ENCODE data around the gene DEGS2. TPM values are rescaled to one million over a fixed set of nuclear protein-coding genes. Genes with fewer than 3 reads are reported as not detected.

Gene DEGS2
- total and polyA plus RNA-seq, 2 of the 13 experiments (the other 11 are each of a cell fraction or from before 2014, with no cell fraction given), result 0.09 TPM

GRCh38 chr14:100107236-100107635 is 52.2 kb downstream of the DEGS2 start:
- intact Hi-C loops (cut with micrococcal nuclease; ENCODE audit: unreplicated experiment), result no loop called here
- in situ Hi-C loops (cut with HindIII; ENCODE audit: extremely low pct_ligation_motif_present, low pct_unique_long_range_greater_than_20kb), result loop anchor here (10.0 kb wide), 1 partner anchor 122 kb away; no protein-coding TSS in a partner anchor
- Histone ChIP-seq H3K4me1 (ENCODE audit: insufficient read depth, low read length) (no peaks in the 10 kb centered on the region), H3K27me3 (ENCODE audit: control insufficient read depth in 1 of 2, insufficient read depth in 2 of 2, low read length in 2 of 2) (no peaks in the 10 kb centered on the region), H3K27ac (ENCODE audit: extremely low read length, insufficient read depth, low read length) (no peak overlapping the region), H3K9me3 (ENCODE audit: low read length) (no peaks in the 10 kb centered on the region), H3K36me3 (replicated peaks in 1 of 2; ENCODE audit: control insufficient read depth in 1 of 2, insufficient read depth in 2 of 2, low read length in 2 of 2) (peaks cover 2 to 5% of the 10 kb centered on the region in 2 experiments; a peak in 3 of 5 replicates), H3K4me3 (replicated peaks in 1 of 3; ENCODE audit: insufficient read depth in 1 of 3, low read depth in 2 of 3, low read length in 3 of 3) (no peak overlapping the region), H2AFZ (ENCODE audit: low read length) (no peak overlapping the region), H3K4me2 (ENCODE audit: low read depth, low read length) (no peak overlapping the region), H3K79me2 (ENCODE audit: insufficient read depth, low read length) (no peaks in the 10 kb centered on the region), H3K9ac (ENCODE audit: insufficient read depth, low read depth, low read length) (no peak overlapping the region), H4K20me1 (ENCODE audit: insufficient read depth, low read length) (no peaks in the 10 kb centered on the region)
- TF ChIP-seq ATF3 (CRISPR knock-in tag; IDR thresholded peaks at IDR 0.05), result no peak
- no peak for TF ChIP-seq KMT2B (CRISPR knock-in tag; IDR thresholded peaks at IDR 0.05)
- TF ChIP-seq TGIF2 (CRISPR knock-in tag; IDR thresholded peaks at IDR 0.05), result no peak
- TF ChIP-seq HDAC1 (CRISPR knock-in tag; IDR thresholded peaks at IDR 0.05), result no peak
- no peak for TF ChIP-seq ZC3H13 (CRISPR knock-in tag; IDR thresholded peaks at IDR 0.05)
- TF ChIP-seq ZNF318 (CRISPR knock-in tag; IDR thresholded peaks at IDR 0.05), result no peak
- no peak for TF ChIP-seq MIXL1 (CRISPR knock-in tag; IDR thresholded peaks at IDR 0.05)
- TF ChIP-seq PPARG (CRISPR knock-in tag; conservative IDR thresholded peaks at IDR 0.05), result no peak
- TF ChIP-seq HOXA3 (CRISPR knock-in tag; IDR thresholded peaks at IDR 0.05), result no peak
- no peak for TF ChIP-seq ATF7-NPFF (CRISPR knock-in tag; IDR thresholded peaks at IDR 0.05; ENCODE audit: low read depth)
- TF ChIP-seq ZNF337 (CRISPR knock-in tag; IDR thresholded peaks at IDR 0.05; ENCODE audit: borderline replicate concordance, low read depth), result no peak
- TF ChIP-seq ZNF703 (CRISPR knock-in tag; IDR thresholded peaks at IDR 0.05; ENCODE audit: borderline replicate concordance), result no peak
- no peak for TF ChIP-seq ZNF512 (CRISPR knock-in tag; IDR thresholded peaks at IDR 0.05)
- no peak for TF ChIP-seq ZBTB34 (CRISPR knock-in tag; IDR thresholded peaks at IDR 0.05)
- ChIA-PET POLR2A (no interaction called here), CTCF (ENCODE audit: low intra/inter-chr PET ratio, low total read pairs) (interaction anchor here (1.5 to 2.3 kb wide), 2 partner anchors 86 to 124 kb away, joined by 8 to 41 read pairs; no protein-coding TSS in a partner anchor)
- WGBS (ENCODE audit: low lambda C conversion rate), result 94% methylated on average over 5 of the region's 5 CpGs
- FAIRE-seq, result no peak
- ATAC-seq, result no peak
- DNase-seq (ENCODE audit: low spot score), result no peak
- no TSS peak for BruUV-seq (replicated peaks)

Measured in HepG2 (cell line).